ENCODE measurements around the gene LRRN1.
"Not testable (repeated sequence)": the region's sequence is repeated elsewhere in the genome, so short reads cannot be mapped to it uniquely, and the experiment has no call there.

LRRN1 gene

GRCh38 chr3:3828417-3828816 is 29.2 kb downstream of the LRRN1 start:
- ATAC-seq; H3K9me3 Mint-ChIP-seq; H3K27me3 Mint-ChIP-seq; DNase-seq; H3K4me3 Mint-ChIP-seq; H3K36me3 Mint-ChIP-seq (ENCODE audit: low read depth); H3K4me1 Mint-ChIP-seq; H3K27ac Mint-ChIP-seq: not testable (repeated sequence)

GRCh38 chr3:3836845-3837244 is 37.6 kb downstream of the LRRN1 start:
- no peak overlapping the region for H3K27ac Mint-ChIP-seq
- no peak overlapping the region for H3K4me3 Mint-ChIP-seq
- DNase-seq, result no peak
- peaks cover 7% of the 10 kb centered on the region for H3K36me3 Mint-ChIP-seq (ENCODE audit: low read depth)
- peaks cover 34% of the 10 kb centered on the region for H3K9me3 Mint-ChIP-seq
- no peaks in the 10 kb centered on the region for H3K27me3 Mint-ChIP-seq
- H3K4me1 Mint-ChIP-seq, result peaks cover 2% of the 10 kb centered on the region
- ATAC-seq, result no peak

- Mint-ChIP-seq H3K27me3 (no peaks in the 10 kb centered on the region), H3K27ac (no peak overlapping the region), H3K4me3 (no peak overlapping the region), H3K36me3 (ENCODE audit: low read depth) (peaks cover 3% of the 10 kb centered on the region), H3K4me1 (peaks cover under 1% of the 10 kb centered on the region), H3K9me3 (peaks cover 27% of the 10 kb centered on the region)
- no peak for DNase-seq
- ATAC-seq, result no peak
Measured at GRCh38 chr3:3842356-3842755, 43.1 kb downstream of the LRRN1 start.

GRCh38 chr3:3847994-3848922 is 49.0 kb downstream of the LRRN1 start:
- Mint-ChIP-seq H3K27ac (no peak overlapping the region), H3K36me3 (ENCODE audit: low read depth) (no peaks in the 10 kb centered on the region), H3K4me3 (no peak overlapping the region), H3K9me3 (peaks cover 5% of the 10 kb centered on the region), H3K4me1 (peaks cover 6% of the 10 kb centered on the region), H3K27me3 (no peaks in the 10 kb centered on the region)
- DNase-seq (no peak), ATAC-seq (no peak)

- Mint-ChIP-seq H3K27ac (no peak overlapping the region), H3K4me1 (peaks cover 6% of the 10 kb centered on the region), H3K4me3 (no peak overlapping the region), H3K27me3 (no peaks in the 10 kb centered on the region), H3K9me3 (peaks cover 5% of the 10 kb centered on the region), H3K36me3 (ENCODE audit: low read depth) (no peaks in the 10 kb centered on the region)
- ATAC-seq (no peak), DNase-seq (no peak)
Measured at GRCh38 chr3:3848923-3849275, 49.7 kb downstream of the LRRN1 start.

- ATAC-seq (peak; percentile 84), DNase-seq (no peak)
- no peak overlapping the region for H3K4me3 Mint-ChIP-seq
- no peaks in the 10 kb centered on the region for H3K27me3 Mint-ChIP-seq
- H3K27ac Mint-ChIP-seq, result no peak overlapping the region
- H3K4me1 Mint-ChIP-seq, result peaks cover 6% of the 10 kb centered on the region
- no peaks in the 10 kb centered on the region for H3K36me3 Mint-ChIP-seq (ENCODE audit: low read depth)
- no peaks in the 10 kb centered on the region for H3K9me3 Mint-ChIP-seq
Measured at GRCh38 chr3:3851621-3852323, 52.5 kb downstream of the LRRN1 start.

- DNase-seq (no peak), ATAC-seq (no peak)
- Mint-ChIP-seq H3K4me3 (no peak overlapping the region), H3K27ac (no peak overlapping the region), H3K36me3 (ENCODE audit: low read depth) (no peaks in the 10 kb centered on the region), H3K9me3 (no peaks in the 10 kb centered on the region), H3K4me1 (peaks cover 6% of the 10 kb centered on the region), H3K27me3 (no peaks in the 10 kb centered on the region)
Measured at GRCh38 chr3:3853544-3853943, 54.3 kb downstream of the LRRN1 start.

- Mint-ChIP-seq H3K27ac (no peak overlapping the region), H3K4me1 (peaks cover 6% of the 10 kb centered on the region), H3K4me3 (no peak overlapping the region), H3K27me3 (no peaks in the 10 kb centered on the region), H3K36me3 (ENCODE audit: low read depth) (no peaks in the 10 kb centered on the region), H3K9me3 (no peaks in the 10 kb centered on the region)
- DNase-seq (no peak), ATAC-seq (no peak)
Measured at GRCh38 chr3:3855056-3855455, 55.8 kb downstream of the LRRN1 start.

GRCh38 chr3:3860235-3860634 is 61.0 kb downstream of the LRRN1 start:
- H3K4me1 Mint-ChIP-seq, result no peaks in the 10 kb centered on the region
- no peaks in the 10 kb centered on the region for H3K27me3 Mint-ChIP-seq
- no peak overlapping the region for H3K4me3 Mint-ChIP-seq
- no peak for DNase-seq
- no peaks in the 10 kb centered on the region for H3K36me3 Mint-ChIP-seq (ENCODE audit: low read depth)
- H3K9me3 Mint-ChIP-seq, result no peaks in the 10 kb centered on the region
- no peak for ATAC-seq
- H3K27ac Mint-ChIP-seq, result no peak overlapping the region

GRCh38 chr3:3862534-3862933 is 63.3 kb downstream of the LRRN1 start:
- H3K9me3 Mint-ChIP-seq, result no peaks in the 10 kb centered on the region
- H3K27me3 Mint-ChIP-seq, result no peaks in the 10 kb centered on the region
- ATAC-seq, result no peak

GRCh38 chr3:3875491-3875890 is 76.3 kb downstream of the LRRN1 start:
- DNase-seq, result no peak

More at GRCh38 chr3:3862534-3862933, 63.3 kb downstream of the LRRN1 start:
- H3K27ac Mint-ChIP-seq, result no peak overlapping the region
- DNase-seq, result no peak
- H3K4me3 Mint-ChIP-seq, result no peak overlapping the region
- no peaks in the 10 kb centered on the region for H3K4me1 Mint-ChIP-seq
- no peaks in the 10 kb centered on the region for H3K36me3 Mint-ChIP-seq (ENCODE audit: low read depth)

GRCh38 chr3:3881050-3881449 is 81.8 kb downstream of the LRRN1 start:
- ATAC-seq (no peak), DNase-seq (no peak)
- Mint-ChIP-seq H3K9me3 (no peaks in the 10 kb centered on the region), H3K36me3 (ENCODE audit: low read depth) (no peaks in the 10 kb centered on the region), H3K4me1 (no peaks in the 10 kb centered on the region), H3K27me3 (no peaks in the 10 kb centered on the region), H3K4me3 (no peak overlapping the region), H3K27ac (no peak overlapping the region)

More at GRCh38 chr3:3875491-3875890, 76.3 kb downstream of the LRRN1 start:
- Mint-ChIP-seq H3K4me1 (no peaks in the 10 kb centered on the region), H3K27ac (no peak overlapping the region), H3K9me3 (no peaks in the 10 kb centered on the region), H3K36me3 (ENCODE audit: low read depth) (no peaks in the 10 kb centered on the region), H3K4me3 (no peak overlapping the region), H3K27me3 (no peaks in the 10 kb centered on the region)
- no peak for ATAC-seq

GRCh38 chr3:3887311-3887710 is 88.1 kb downstream of the LRRN1 start:
- H3K9me3 Mint-ChIP-seq, result peaks cover 15% of the 10 kb centered on the region
- not testable (repeated sequence) for H3K4me1 Mint-ChIP-seq; DNase-seq; H3K36me3 Mint-ChIP-seq (ENCODE audit: low read depth); H3K4me3 Mint-ChIP-seq; ATAC-seq; H3K27ac Mint-ChIP-seq; H3K27me3 Mint-ChIP-seq

GRCh38 chr3:3893590-3893989 is 94.4 kb downstream of the LRRN1 start:
- Mint-ChIP-seq H3K27ac (no peak overlapping the region), H3K36me3 (ENCODE audit: low read depth) (peaks cover 2% of the 10 kb centered on the region), H3K9me3 (peaks cover 12% of the 10 kb centered on the region), H3K4me3 (no peak overlapping the region), H3K4me1 (no peaks in the 10 kb centered on the region), H3K27me3 (no peaks in the 10 kb centered on the region)
- ATAC-seq (no peak), DNase-seq (no peak)
